GM21515 (cell line): ENCODE measurements around the gene PNPLA7.

Source experiments
- ATAC-seq: cut with Tn5 transposase; IDR thresholded peaks from one replicate; pipeline ENCODE4 v1.9.1; 2021; ENCODE audit not compliant: unreplicated experiment

The PNPLA7 gene

DNA sequence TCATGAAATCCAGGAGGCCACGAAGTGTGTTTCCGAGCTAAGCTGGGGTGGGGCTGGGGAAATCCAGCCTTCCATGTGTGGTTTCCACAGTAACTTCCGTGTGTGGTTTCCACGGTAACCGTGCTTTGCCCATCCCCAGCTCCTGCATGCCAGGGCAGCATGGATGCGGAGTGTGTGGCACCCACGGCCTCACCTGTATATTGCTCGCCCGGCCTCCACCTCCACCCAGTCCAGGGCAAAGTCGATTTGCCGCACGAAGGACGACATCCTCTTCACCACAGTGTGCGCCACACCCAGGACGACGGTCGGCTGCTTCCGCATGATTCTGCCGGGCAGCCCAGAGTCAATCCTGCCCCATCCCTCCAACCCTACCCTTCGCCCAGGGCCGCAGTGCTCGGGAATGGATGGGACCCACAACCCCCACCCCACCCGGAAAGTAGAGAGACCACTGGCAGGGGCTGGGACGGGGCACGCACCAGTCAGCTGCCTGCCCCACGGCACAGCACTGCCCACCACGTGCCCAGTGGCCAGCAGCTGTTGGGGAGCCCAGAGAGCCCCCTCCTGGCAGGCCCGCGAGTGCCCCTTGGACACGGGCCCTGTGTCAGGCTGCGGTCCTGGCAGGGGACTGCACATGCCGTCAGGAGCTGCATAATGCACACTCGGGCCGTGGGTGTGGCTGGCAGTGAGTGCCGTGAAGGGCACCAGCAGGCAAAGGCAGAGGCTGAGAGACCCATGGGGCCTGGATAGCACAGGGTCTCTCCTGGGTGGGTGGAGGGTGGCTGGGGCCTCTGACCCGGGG lies 52.1 kb downstream of the PNPLA7 start:
- ATAC-seq, result no peak

DNA sequence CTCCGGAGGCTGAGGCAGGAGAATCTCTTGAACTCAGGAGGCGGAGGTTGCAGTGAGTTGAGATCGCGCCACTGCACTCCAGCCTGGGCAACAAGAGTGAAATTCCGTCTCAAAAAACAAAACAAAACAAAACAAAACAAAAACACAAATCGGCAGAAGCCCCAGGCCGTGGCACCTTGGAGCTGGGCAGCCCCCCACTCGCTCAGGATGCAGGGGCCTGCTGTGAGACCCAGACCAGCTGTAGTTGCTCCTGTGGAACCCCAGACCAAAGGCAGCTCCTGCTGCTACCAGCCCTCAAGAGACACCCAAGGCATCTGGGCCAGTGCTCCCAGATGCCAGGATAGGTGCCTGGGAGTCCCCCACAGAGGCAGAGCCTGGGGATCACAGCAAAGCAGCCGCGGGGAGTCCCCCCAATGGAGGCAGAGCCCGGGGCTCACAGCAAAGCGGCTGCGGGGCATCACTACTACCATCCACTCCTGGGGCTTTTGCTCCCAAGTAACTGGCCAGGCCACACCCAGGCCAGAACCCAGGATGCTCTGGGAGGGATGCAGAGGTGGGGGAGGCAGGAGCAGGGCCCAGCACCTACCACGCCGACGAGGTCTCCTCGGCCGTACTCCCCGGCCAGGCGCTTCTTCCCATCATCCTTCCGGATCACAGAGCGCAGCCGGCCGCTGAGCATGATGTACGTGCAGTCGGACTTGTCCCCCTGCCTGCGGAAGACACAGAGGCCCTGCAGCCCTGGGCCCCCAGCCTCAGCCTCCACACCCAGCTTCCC lies 53.4 kb downstream of the PNPLA7 start:
- no peak for ATAC-seq

DNA sequence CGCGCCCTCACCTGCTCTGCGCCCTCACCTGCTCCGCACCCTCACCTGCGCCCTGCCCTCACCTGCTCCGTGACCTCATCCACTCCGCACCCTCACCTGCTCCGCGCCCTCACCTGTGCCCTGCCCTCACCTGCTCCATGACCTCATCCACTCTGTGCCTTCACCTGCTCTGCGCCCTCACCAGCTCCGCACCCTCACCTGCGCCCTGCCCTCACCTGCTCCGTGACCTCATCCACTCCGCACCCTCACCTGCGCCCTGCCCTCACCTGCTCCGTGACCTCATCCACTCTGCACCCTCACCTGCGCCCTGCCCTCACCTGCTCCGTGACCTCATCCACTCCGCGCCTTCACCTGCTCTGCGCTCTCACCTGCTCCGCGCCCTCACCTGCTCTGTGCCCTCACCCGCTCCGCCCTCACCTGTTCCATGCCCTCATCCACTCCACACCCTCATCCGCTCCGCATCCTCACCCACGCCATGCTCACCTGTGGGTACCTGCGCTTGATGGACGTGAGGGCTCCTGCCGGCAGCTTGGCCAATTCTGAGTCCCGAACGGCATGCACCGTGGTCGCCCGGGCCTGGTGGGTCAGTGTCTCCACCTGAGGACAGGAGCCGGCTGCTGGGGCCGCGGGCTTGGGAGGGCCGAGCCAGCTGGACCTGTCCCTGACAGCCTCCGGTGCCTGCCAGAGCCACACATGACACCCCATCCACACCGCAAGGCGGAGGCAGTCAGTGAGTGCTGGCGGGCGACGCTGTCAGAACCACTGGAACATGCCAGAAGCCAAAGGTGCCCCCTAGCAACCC lies 55.5 kb downstream of the PNPLA7 start:
- ATAC-seq, result no peak

DNA sequence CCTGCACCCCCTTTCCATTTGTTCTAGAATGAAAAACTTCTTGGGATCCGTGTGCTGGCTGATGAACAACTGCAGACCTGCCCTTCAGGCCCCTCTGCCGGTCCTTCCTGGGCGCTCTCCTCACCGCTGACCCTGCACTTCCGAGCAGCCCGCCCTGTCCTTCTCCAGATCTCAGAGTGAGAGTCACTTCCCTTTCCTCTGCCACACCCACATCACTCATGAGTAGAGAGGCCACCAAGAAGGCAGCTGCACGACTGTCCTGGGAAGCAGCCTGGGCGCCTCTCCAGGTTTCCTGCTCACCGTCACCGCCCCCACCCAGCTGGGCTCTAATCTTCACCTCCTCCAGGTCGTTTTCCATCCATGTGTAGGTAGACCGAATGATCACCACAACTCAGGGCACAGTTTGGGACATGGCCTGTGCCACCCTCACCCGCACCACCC lies 56.1 kb downstream of the PNPLA7 start:
- no peak for ATAC-seq

DNA sequence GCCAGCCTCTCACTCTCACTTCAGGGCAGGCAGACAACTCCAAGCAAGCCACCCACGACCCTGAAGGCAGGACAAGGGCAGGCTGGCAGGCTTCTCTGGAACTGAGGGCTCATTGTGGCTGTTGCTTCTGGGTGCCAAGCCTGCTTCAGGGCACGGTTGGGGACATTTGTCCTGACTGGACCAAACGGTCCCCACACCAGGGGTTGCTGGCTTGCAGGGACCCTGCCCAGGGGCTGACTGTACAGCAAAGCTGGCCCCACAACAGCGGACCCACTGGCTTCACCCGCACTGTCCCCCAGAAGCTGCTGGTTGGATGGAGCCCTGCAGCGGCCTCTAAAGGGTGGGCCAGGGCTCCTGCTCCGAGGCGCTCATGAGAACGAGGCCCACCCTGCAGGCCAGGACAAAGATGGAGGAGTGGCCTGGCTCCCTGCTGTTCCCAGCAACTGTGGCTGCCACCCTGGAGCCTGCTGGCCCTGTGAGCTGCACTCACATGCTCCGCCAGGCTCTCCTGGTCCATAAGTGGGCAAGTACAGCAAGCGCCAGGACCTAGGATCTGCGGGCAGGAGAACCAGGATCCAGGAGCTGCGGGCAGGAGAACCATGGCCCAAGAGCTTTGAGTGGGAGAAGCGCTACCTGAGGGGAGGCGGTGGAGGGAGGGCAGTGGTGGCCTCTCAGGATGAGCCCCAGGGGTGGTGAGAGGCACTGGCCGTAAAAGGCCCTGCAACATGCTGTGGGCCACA lies 56.7 kb downstream of the PNPLA7 start:
- ATAC-seq, result no peak

DNA sequence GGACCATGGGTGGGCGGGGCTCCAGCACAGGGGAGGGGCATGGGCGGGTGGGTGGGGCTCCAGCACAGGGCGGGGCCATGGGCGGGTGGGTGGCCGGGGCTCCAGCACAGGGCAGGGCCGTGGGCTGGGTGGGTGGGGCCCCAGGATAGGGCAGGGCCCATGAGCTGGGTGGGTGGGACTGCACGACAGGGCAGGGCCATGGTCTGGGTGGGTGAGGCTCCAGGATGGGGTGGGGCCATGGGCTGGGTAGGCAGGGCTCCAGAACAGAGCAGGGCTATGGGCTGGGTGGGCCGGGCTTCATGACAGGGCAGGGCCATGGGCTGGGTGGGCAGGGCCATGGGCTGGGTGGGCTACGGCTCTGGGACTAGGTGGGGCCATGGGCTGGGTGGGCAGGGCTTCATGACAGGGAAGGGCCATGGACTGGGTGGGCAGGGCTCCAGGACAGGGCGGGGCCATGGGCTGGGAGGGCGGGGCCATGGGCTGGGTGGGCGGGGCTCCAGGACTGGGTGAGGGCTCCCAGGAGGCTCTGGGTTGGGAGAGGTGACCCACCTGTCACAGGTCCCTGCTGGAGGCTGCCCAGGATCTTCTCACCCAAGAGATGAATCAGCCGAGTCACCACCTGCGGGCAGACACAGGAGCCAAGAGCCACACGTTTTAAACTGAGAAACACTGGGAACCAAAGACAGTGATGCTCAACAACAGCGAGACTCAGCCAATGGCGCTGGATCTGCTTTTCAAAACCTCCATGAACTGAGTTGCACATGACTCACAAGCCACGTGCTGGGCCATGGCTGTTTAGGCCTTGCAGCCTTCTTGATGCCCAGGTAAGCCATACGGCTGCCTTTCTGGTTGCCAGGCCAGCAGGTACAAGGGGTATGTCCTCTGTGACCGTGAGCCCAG lies 57.5 kb downstream of the PNPLA7 start:
- no peak for ATAC-seq

DNA sequence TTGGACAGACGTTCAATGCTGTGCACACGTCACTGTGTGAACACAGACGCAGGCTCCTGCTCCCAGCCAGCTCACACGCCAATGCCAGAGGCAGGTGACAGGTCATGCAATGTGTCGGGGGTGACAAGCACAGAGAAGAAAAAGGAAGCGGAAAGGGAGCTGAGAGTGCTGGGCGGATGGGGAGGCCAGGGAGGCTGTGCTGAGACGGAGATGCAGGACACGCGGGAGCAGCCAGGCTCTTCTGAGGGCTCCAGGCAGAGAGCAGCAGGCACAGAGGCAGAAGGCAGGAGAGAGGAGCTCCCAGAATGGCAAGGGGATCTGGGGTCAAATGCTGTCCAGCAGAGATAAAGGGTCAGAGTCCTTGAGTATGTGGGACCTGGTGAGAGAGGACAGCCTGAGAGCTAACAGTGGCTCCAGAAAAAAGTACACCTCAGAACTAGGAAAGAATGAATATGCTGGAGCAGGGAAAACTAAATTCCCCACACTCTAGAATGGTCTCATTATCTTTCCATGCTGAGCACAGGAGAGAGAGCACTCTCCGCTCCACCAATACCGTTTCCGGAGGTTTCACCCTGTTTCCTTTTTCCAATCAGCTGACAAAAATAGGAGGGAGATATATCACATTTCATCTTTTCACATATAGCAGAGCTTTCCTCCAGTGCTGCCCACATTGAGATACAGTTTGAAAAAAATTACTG lies 58.3 kb downstream of the PNPLA7 start:
- no peak for ATAC-seq

DNA sequence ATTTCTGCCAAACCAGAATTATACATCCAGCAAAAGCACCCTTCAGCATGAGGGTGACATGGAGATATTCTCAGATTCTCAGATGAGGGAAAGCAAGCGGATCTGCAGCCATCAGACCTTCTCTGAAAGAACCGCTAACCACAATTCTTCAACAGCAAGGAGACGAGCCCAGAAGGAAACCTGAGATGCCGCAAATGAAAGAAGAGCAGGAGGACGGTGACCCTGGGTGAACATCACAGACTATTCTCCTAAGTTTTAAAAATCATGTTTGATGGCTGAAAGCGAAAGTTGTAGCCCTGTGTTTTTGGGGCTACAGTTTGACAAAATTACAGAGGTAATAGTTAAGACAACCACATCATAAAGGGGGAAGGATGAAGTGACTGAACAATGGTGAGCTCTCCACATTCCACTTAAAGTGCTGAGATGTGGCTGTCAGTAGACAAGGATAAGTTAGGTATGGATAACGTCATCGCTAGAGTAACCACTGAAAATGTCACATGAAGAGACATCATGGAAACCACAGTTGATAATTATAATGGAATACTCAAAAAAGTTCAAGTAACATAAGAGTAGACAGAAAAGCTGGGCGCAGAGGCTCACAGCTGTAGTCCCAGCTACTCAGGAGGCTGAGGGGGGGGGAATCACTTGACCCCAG lies 59.5 kb downstream of the PNPLA7 start:
- no peak for ATAC-seq

DNA sequence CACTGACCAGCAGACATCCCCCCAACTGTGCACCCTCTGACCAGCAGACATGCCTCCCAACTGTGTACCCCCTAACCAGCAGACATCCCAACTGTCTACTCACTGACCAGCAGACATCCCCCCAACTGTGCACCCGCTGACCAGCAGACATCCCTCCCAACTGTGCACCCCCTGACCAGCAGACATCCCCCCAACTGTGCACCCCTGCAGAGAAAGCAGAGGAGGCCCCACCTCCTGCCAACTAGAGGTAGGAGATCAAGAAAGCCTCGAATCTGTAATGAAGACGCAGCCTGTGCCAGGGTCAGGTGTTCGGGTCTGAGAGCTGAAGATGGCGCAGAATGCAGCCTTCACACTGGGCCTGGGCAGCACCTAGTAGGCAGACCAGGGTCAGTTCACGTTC lies 61.3 kb downstream of the PNPLA7 start:
- ATAC-seq, result no peak

DNA sequence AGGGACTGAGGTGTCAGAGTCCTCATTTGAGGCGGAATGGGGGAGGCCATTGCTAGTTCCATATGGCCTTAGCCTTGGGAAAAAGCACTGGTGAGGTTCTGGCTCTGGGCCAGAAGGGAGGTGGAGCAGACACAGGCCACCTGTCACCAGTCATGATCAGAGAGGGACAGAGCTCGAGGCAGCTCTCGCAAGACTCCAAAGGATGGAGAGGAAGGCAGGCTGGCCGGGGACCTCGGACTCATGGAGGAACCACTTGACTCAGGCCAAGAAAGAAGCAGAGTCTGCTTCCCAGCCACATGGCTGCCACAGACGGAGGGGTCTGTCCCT lies 61.9 kb downstream of the PNPLA7 start:
- ATAC-seq, result no peak

DNA sequence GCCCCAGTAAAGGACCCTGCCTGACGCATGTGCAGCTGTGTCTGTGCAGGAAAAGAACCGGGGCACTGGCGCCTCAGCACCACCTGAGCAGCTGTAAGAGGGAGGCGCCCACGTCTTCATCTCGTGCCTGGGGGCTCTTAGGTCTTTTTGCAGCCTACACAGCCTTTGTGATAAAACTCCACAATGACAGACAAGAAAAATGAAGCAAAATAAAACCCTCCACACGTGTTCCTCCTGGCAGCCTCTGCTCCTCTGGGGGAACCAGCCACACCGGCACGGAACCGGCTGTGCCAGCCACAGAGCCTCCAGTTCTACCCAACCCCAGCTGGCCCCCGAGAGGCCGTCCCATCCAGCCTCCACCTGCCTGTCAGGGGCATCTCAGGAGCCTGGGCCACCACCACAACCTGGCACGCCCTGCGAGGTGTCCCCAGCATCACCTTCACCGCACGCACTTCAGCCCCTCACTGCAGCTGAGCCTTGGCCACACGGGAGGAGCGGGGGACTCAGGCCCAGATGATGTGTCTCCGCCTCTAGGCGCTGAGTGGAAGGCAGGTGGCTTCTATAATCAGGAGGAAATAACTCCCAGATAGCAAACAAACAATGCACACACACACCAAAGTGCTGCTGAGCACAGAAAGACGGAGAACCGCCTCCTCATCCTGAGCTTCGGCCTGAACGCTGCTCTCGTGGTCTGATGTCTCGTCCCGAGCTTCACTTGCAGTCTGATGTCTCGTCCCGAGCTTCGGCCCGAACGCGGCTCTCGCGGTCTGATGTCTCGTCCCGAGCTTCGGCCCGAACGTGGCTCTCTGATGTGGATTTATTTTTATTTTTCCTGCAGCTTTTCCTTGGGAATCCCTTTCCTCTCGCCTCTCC lies 62.5 kb downstream of the PNPLA7 start:
- ATAC-seq, result no peak

DNA sequence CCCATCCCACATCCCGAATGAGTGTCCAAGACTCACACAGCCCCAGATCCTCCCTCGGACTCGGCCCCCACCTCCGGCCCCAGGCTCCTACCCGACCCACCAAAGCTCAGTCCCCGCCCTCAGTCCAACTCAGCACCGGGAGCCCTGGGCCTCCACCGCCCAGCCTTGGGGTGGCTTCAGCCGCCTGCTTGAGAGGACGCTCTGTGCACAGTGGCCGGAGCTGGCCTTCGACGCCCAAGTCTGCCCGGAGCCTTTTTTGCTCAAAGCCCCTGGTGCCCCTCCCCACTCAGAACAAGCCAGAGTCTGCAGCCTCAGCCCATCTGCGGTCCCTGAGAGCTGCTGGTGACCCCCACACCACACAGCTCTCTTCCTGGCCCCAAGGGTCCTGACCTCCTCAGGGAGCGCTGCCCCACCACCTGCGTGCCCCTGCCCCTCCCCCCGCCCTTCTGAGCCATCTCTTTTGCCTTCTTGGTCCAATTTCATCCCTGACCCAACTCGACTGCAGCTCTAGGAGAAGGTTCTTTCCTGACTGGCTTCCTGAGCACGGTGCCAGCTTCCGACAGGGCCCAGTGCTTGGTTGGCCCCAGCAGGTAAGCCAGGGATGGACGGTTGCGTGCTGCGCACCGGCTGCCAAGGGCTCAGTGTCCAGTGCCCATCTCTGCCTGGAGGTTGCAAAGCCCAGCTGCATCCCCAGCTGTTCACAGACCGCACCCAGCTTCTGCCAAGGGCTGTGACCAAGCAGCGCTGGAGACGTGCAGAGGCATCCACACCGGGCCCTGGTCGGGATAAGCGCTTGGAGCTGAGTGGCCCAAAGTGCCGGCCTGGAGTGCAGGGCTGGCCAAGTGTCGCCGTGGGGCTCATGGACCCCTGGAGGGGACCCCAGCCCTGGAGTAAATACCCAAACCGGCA lies 63.4 kb downstream of the PNPLA7 start:
- no peak for ATAC-seq

DNA sequence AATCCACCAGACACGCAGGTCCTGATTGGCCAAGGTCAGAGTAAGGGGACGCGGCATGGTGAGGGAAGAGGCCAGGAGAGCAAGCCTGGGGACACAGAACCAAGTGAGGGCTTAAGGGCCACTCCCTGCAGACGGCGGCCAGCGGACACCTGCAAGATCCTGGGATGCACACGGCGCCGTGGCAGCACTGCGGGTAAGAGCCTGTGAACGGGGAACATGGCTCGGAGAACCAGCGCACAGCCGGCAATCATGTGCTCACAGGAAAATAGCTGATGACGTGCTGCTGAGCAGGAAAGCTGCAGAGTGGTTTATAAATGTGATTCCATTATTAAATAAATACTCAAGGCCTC lies 64.1 kb downstream of the PNPLA7 start:
- no peak for ATAC-seq

DNA sequence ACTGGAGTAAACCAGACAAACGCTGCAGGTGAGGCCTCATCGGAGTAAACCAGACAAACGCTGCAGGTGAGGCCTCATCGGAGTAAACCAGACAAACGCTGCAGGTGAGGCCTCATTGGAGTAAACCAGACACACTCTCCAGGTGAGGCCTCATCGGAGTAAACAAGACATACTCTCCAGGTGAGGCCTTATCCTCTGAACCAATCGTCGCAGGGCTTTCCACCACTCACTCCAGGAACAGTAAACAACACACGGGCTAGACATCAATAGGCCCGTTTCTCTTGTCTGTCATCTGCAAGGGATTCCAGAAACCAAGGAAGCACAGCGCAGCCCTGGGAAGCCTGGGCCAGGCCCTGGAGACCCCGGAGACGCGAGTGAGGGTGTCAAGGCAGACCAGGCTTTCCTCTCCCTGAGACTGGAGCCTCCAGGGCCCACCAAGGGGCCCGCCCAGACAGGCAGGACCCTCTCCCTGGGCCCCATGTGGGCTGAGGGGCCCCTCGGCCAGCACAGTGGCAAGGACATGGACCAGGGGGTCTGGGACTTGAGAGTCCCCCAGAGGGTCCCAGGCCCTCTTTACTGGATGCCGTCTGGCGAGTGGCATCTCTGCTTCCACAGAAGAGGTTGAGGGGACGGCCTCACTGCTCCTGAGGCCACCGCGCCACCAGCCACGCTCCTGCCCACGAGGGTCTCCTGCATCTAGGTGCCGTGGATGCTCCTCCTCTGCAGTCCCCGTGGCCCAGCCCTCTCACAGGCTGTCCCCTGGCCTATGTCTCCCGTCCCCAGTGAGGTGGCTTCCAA lies 64.7 kb downstream of the PNPLA7 start:
- no peak for ATAC-seq

DNA sequence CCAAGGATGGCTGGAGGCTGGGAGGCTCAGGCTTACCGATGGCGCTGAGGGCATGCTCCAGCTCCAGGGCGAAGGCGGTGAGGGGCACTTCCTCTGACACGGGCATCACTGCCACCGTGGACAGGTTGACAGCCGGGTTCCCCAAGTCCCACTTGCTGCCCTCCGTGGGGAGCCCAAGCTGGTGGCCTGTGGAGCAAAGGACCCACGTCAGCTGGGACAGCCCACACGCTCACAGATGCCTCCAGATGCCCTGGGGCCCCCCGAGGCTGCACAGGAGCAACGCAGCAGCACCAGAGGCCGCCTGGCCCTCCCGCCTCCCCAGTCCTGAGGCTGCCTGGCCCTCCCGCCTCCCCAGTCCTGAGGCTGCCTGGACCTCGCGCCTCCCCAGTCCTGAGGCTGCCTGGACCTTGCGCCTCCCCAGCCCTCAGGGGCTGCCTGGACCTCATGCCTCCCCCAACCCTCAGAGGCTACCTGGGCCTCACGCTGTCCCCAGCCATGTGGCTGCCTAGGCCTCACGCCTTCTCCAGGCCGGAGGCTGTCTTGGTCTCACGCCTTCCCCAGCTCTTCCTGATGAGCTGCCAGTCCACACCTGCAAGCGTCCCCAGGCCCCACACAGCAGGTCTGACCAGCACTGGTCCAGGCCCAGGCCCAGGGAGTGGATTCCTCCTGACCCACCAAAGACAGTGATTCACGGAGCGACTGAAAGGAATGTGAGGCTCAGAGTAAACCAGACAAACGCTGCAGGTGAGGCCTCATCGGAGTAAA lies 65.5 kb downstream of the PNPLA7 start:
- ATAC-seq, result no peak
